A549 (cell line): ENCODE data around the gene THBD.

ENCODE experiments used
- CHD2 ChIP-seq: fragments of 150-350 bp; IDR thresholded peaks from 2 replicates; pipeline ENCODE4 v1.6.1; 2014; ENCODE audit warnings: low read length; ENCODE audit not compliant: partially characterized antibody
- CTCF ChIP-seq: fragments of >200 bp; sonication (Bioruptor Twin); formaldehyde crosslinking; IDR thresholded peaks from 3 replicates; pipeline ENCODE4 v1.5.1; 2016
- EHMT2 ChIP-seq: fragments of 200-600 bp; sonication (generic); IDR thresholded peaks from 2 replicates; pipeline ENCODE4 v1.6.1; 2016; ENCODE audit warnings: antibody characterized with exemption, low read depth, mild to moderate bottlenecking, moderate library complexity
- EP300 ChIP-seq, 2 experiments: fragments of >200 bp; sonication (Bioruptor Twin); formaldehyde crosslinking; IDR thresholded peaks; 2 replicates in 1 of 2; 3 replicates in 1 of 2; pipeline ENCODE4 v1.6.1; 2016 to 2017
- HDAC2 ChIP-seq: fragments of 200-600 bp; sonication (generic); IDR thresholded peaks from 2 replicates; pipeline ENCODE4 v1.6.1; 2016
- HMGXB4 ChIP-seq: fragments of 250-450 bp; sonication (Bioruptor Pico); IDR thresholded peaks from 2 replicates; pipeline ENCODE4 v1.5.0; 2021; ENCODE audit warnings: mild to moderate bottlenecking, moderate library complexity, borderline replicate concordance
- MAFK ChIP-seq: fragments of 450-650 bp; IDR thresholded peaks from 2 replicates; pipeline ENCODE4 v1.6.1; 2014; ENCODE audit not compliant: partially characterized antibody
- POLR2A ChIP-seq: IDR thresholded peaks from 2 replicates; pipeline ENCODE4 v1.6.1; 2012; ENCODE audit warnings: mild to moderate bottlenecking, low read length
- RAD21 ChIP-seq, 2 experiments: fragments of >200 bp in 1 of 2; sonication (Bioruptor Twin) in 1 of 2; formaldehyde crosslinking in 1 of 2; IDR thresholded peaks in 1 of 2; conservative IDR thresholded peaks in 1 of 2; 2 replicates in 1 of 2; 3 replicates in 1 of 2; pipeline ENCODE4 v1.6.1; 2012 to 2018; ENCODE audit warnings: inconsistent platforms in 1 of 2
- RCOR1 ChIP-seq: fragments of 150-350 bp; IDR thresholded peaks from 2 replicates; pipeline ENCODE4 v1.6.1; 2014; ENCODE audit warnings: antibody characterized with exemption, low read length, low read depth
- RNF2 ChIP-seq: fragments of 200-600 bp; sonication (generic); IDR thresholded peaks from 2 replicates; pipeline ENCODE4 v1.6.1; 2016; ENCODE audit warnings: low read depth, mild to moderate bottlenecking, antibody characterized with exemption, moderate library complexity, borderline replicate concordance

GRCh38 chr20:23020230-23021018 lies 29.0 kb downstream of the THBD start:
- no peak for TF ChIP-seq EHMT2
- no peak for TF ChIP-seq HMGXB4 (CRISPR knock-in tag)
- TF ChIP-seq POLR2A, result no peak
- TF ChIP-seq CTCF, result no peak
- TF ChIP-seq RAD21 (conservative IDR thresholded peaks at IDR 0.05 in 1 of 2, IDR thresholded peaks at IDR 0.05 in 1 of 2), result no peak
- no peak for TF ChIP-seq MAFK
- no peak for TF ChIP-seq RCOR1
- no peak for TF ChIP-seq RNF2
- no peak for TF ChIP-seq HDAC2
- TF ChIP-seq EP300 (IDR thresholded peaks at IDR 0.05), result no peak
- TF ChIP-seq CHD2, result no peak
